HS-5 (cell line): Measurements from ENCODE around the gene SDSL.

Experiments used
- DNase-seq: peaks from one replicate; pipeline ENCODE4 v3.0.0-alpha.2; 2012; ENCODE audit warnings: low read depth

Gene SDSL

GRCh38 chr12:113485330-113485729 lies 63.1 kb downstream of the SDSL start:
- no peak for DNase-seq

DNA sequence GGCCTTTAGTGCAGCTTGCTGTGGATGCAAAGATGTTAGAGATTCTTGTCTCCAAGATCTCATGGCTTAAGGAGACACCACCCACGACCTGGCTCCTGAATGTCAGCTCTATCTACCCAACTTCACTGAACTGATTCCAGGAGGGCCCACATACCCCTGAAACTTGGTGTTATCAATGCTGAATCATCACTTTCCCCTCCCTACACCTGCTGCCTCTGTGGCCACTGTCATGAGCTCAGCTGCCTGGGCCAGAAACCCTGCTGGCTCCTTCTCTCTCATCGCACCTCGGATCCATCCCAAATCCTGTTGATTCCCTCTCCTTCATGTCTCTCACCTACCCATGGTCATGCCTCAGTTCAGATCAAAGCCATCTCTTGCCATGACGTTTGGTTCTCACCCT lies 64.5 kb downstream of the SDSL start:
- DNase-seq = no peak
